Measurements from ENCODE around the gene ABCA12.

- TF ChIP-seq EP300 (IDR thresholded peaks at IDR 0.05; ENCODE audit: low read depth in 2 of 2, low read length in 2 of 2) (no peak), EP300 (CRISPR knock-in tag; IDR thresholded peaks at IDR 0.05; ENCODE audit: borderline replicate concordance) (no peak), ZC3H13 (CRISPR knock-in tag; IDR thresholded peaks at IDR 0.05) (no peak), ZNF776 (CRISPR knock-in tag; IDR thresholded peaks at IDR 0.05) (no peak), NFIC (IDR thresholded peaks at IDR 0.05; ENCODE audit: low read length) (no peak), EZH2 (conservative IDR thresholded peaks at IDR 0.05; ENCODE audit: low read depth, low read length) (no peak), BRD4 (CRISPR knock-in tag; IDR thresholded peaks at IDR 0.05) (no peak), SIN3A (IDR thresholded peaks at IDR 0.05; ENCODE audit: borderline replicate concordance, low read depth, low read length) (no peak)
These were observed 172.0 kb downstream of the ABCA12 start for GRCh38 chr2:214966420-214966819.

Data from HepG2 (cell line).